Panc1 (cell line): ENCODE measurements around the gene GPR55. TPM values are rescaled to one million over a fixed set of nuclear protein-coding genes. Genes with fewer than 3 reads are reported as not detected.

ENCODE experiments used
- ATAC-seq: fragments of 200-7000 bp; cut with Tn5 transposase; 2 replicates; pipeline ENCODE4 v1.9.1; 2020; ENCODE audit warnings: mild to moderate bottlenecking, moderate library complexity
- BruUV-seq: library from RNA; stranded (reverse); fragments of 400-500 nt; replicated peaks from 2 replicates; lab custom pipeline; 2021; lab: Mats Ljungman, UMichigan
- CTCF ChIA-PET: fragments of 300-600 bp; sonication (Branson Sonifier 250); formaldehyde crosslinking; loops from one replicate; lab custom pipeline; 2022; ENCODE audit warnings: antibody characterized with exemption; lab: Charles Lee
- POLR2A ChIA-PET: fragments of 300-600 bp; sonication (Branson Sonifier 250); formaldehyde crosslinking; loops from one replicate; lab custom pipeline; 2022; ENCODE audit warnings: antibody characterized with exemption; lab: Charles Lee
- DNase-seq: peaks from one replicate; pipeline ENCODE4 v3.0.0-alpha.2; 2010; ENCODE audit warnings: low read depth, low spot score
- H3K27ac ChIP-seq: 2 replicates; pipeline ENCODE4 v1.5.1; 2011; ENCODE audit warnings: mild to moderate bottlenecking, low read length, inconsistent platforms
- H3K27me3 ChIP-seq: fragments of 200-500 bp; sonication (Bioruptor generic); 2 replicates; pipeline ENCODE4 v1.6.0; 2014; ENCODE audit warnings: low read length, inconsistent platforms; ENCODE audit not compliant: control insufficient read depth, insufficient read depth
- H3K36me3 ChIP-seq: fragments of 200-500 bp; sonication (Bioruptor generic); 2 replicates; pipeline ENCODE4 v1.5.1; 2014; ENCODE audit warnings: inconsistent platforms, mild to moderate bottlenecking, low read length, moderate library complexity; ENCODE audit not compliant: control insufficient read depth, insufficient read depth
- H3K4me1 ChIP-seq: 2 replicates; pipeline ENCODE4 v1.5.1; 2011; ENCODE audit warnings: inconsistent platforms, mild to moderate bottlenecking, low read length, moderate library complexity; ENCODE audit not compliant: control insufficient read depth, insufficient read depth
- H3K4me3 ChIP-seq, 2 experiments: 2 replicates each; pipeline ENCODE4 v1.5.1; 2011 to 2012; ENCODE audit warnings: low read depth in 2 of 2, low read length in 2 of 2, mild to moderate bottlenecking in 2 of 2, inconsistent platforms in 1 of 2, moderate library complexity in 1 of 2
- H3K9me3 ChIP-seq: fragments of 200-500 bp; sonication (Bioruptor generic); 2 replicates; pipeline ENCODE4 v1.5.1; 2014; ENCODE audit warnings: low read depth, mild to moderate bottlenecking, inconsistent platforms, low read length, moderate library complexity; ENCODE audit not compliant: control insufficient read depth, insufficient read depth
- POLR2AphosphoS5 ChIP-seq: IDR thresholded peaks from 2 replicates; pipeline ENCODE4 v1.6.1; 2012; ENCODE audit warnings: mild to moderate bottlenecking, low read depth, low read length, moderate library complexity
- REST ChIP-seq, 2 experiments: IDR thresholded peaks; 2 replicates each; pipeline ENCODE4 v1.6.1; 2011 to 2012; ENCODE audit warnings: low read depth in 2 of 2, control low read depth in 1 of 2, low read length in 1 of 2, mild to moderate bottlenecking in 1 of 2, moderate library complexity in 1 of 2; ENCODE audit not compliant: insufficient read depth in 1 of 2
- SIN3A ChIP-seq: IDR thresholded peaks from 2 replicates; pipeline ENCODE4 v1.6.1; 2012; ENCODE audit warnings: low read depth, mild to moderate bottlenecking, low read length, moderate library complexity, borderline replicate concordance; ENCODE audit not compliant: insufficient read depth
- TCF7L2 ChIP-seq: IDR thresholded peaks from 2 replicates; pipeline ENCODE4 v1.6.1; 2011; ENCODE audit warnings: mild to moderate bottlenecking, low read depth, low read length, inconsistent platforms
- in situ Hi-C: cut with HindIII; loops from 2 replicates; pipeline ENCODE4 v1.10.0; 2016; ENCODE audit warnings: low sequenced_read_pairs, low pct_unique_long_range_greater_than_20kb
- intact Hi-C: fragments of 100-400 bp; cut with micrococcal nuclease; formaldehyde crosslinking; loops from one replicate; pipeline ENCODE4 v1.10.0; 2022; ENCODE audit not compliant: unreplicated experiment
- total RNA-seq: library from RNA; stranded (reverse); gene quantifications from one replicate; pipeline ENCODE4 v1.2.1, GENCODE V29; 2021; ENCODE audit not compliant: unreplicated experiment
- TF ChIP-seq, protein P1 (sequence below): fragments of 450-650 bp; IDR thresholded peaks from 2 replicates; pipeline ENCODE4 v1.5.1; 2017; ENCODE audit warnings: mild to moderate bottlenecking

Gene GPR55
- total RNA-seq, 1 experiment from 2014 or later: 0.08 TPM

GRCh38 chr2:230889911-230890601 is 35.0 kb downstream of the GPR55 start:
- in situ Hi-C loops (no loop called here), intact Hi-C loops (no loop called here)
- TF ChIP-seq REST (IDR thresholded peaks at IDR 0.05; ENCODE audit: insufficient read depth in 1 of 2, low read depth in 2 of 2, low read length in 1 of 2) (no peak), POLR2AphosphoS5 (no peak), TCF7L2 (no peak), SIN3A (no peak)
- TF ChIP-seq, protein P1, sequence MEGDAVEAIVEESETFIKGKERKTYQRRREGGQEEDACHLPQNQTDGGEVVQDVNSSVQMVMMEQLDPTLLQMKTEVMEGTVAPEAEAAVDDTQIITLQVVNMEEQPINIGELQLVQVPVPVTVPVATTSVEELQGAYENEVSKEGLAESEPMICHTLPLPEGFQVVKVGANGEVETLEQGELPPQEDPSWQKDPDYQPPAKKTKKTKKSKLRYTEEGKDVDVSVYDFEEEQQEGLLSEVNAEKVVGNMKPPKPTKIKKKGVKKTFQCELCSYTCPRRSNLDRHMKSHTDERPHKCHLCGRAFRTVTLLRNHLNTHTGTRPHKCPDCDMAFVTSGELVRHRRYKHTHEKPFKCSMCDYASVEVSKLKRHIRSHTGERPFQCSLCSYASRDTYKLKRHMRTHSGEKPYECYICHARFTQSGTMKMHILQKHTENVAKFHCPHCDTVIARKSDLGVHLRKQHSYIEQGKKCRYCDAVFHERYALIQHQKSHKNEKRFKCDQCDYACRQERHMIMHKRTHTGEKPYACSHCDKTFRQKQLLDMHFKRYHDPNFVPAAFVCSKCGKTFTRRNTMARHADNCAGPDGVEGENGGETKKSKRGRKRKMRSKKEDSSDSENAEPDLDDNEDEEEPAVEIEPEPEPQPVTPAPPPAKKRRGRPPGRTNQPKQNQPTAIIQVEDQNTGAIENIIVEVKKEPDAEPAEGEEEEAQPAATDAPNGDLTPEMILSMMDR: no peak
- ATAC-seq (no peak), DNase-seq (no peak)
- ChIA-PET POLR2A (no interaction called here), CTCF (no interaction called here)
- H3K27ac ChIP-seq: no peak overlapping the region
- no peaks in the 10 kb centered on the region for H3K36me3 ChIP-seq
- no peaks in the 10 kb centered on the region; the same call in 1 of the 2 replicates for H3K4me1 ChIP-seq
- no TSS peak for BruUV-seq
- no peaks in the 10 kb centered on the region for H3K27me3 ChIP-seq
- no peaks in the 10 kb centered on the region for H3K9me3 ChIP-seq
- H3K4me3 ChIP-seq: no peak overlapping the region

GRCh38 chr2:230888824-230889400 is 36.1 kb downstream of the GPR55 start:
- TF ChIP-seq POLR2AphosphoS5 (no peak), SIN3A (no peak), REST (IDR thresholded peaks at IDR 0.05; ENCODE audit: insufficient read depth in 1 of 2, low read depth in 2 of 2, low read length in 1 of 2) (no peak), TCF7L2 (no peak)
- TF ChIP-seq, protein P1: no peak

More at GRCh38 chr2:230888824-230889400, 36.1 kb downstream of the GPR55 start:
- intact Hi-C loops: no loop called here
- BruUV-seq: no TSS peak
- no peaks in the 10 kb centered on the region for H3K36me3 ChIP-seq
- CTCF ChIA-PET: no interaction called here
- H3K27me3 ChIP-seq: no peaks in the 10 kb centered on the region
- H3K4me1 ChIP-seq: no peaks in the 10 kb centered on the region; the same call in 1 of the 2 replicates
- no peaks in the 10 kb centered on the region for H3K9me3 ChIP-seq
- in situ Hi-C loops: no loop called here
- H3K27ac ChIP-seq: no peak overlapping the region
- H3K4me3 ChIP-seq: no peak overlapping the region
- ATAC-seq: no peak
- no peak for DNase-seq
- POLR2A ChIA-PET: no interaction called here
